PC-3 (cell line): ENCODE results near the gene BACH1. TPM values are rescaled to one million over a fixed set of nuclear protein-coding genes. Genes with fewer than 3 reads are reported as not detected.

Source experiments
- ATAC-seq: fragments of 200-7000 bp; cut with Tn5 transposase; 2 replicates; pipeline ENCODE4 v1.9.1; 2020; ENCODE audit warnings: mild to moderate bottlenecking, moderate library complexity
- BruUV-seq: library from RNA; stranded (reverse); fragments of 400-500 nt; replicated peaks from 2 replicates; lab custom pipeline; 2021; lab: Mats Ljungman, UMichigan
- CTCF ChIA-PET: fragments of 300-600 bp; sonication (Branson Sonifier 250); formaldehyde crosslinking; loops from one replicate; lab custom pipeline; 2022; ENCODE audit warnings: antibody characterized with exemption; lab: Charles Lee
- POLR2A ChIA-PET: fragments of 300-600 bp; sonication (Branson Sonifier 250); formaldehyde crosslinking; loops from one replicate; lab custom pipeline; 2022; ENCODE audit warnings: antibody characterized with exemption; ENCODE audit not compliant: unreplicated experiment; lab: Charles Lee
- DNase-seq: peaks from one replicate; pipeline ENCODE4 v3.0.0-alpha.2; 2015
- H2AFZ ChIP-seq: fragments of 300-600 bp; sonication (generic); 2 replicates; pipeline ENCODE4 v1.6.0; 2016; ENCODE audit warnings: antibody characterized with exemption, low read length
- H3F3A ChIP-seq: fragments of 300-600 bp; sonication (generic); one replicate; pipeline ENCODE4 v1.6.0; 2017; ENCODE audit warnings: antibody characterized with exemption, low read length, control low read depth, mild to moderate bottlenecking; ENCODE audit not compliant: unreplicated experiment
- H3K27ac ChIP-seq: fragments of 300-600 bp; sonication (generic); 2 replicates; pipeline ENCODE4 v1.5.1; 2016; ENCODE audit warnings: mild to moderate bottlenecking, low read length
- H3K27me3 ChIP-seq: fragments of 300-600 bp; sonication (generic); 2 replicates; pipeline ENCODE4 v1.6.1; 2016; ENCODE audit warnings: low read length, mixed read lengths
- H3K36me3 ChIP-seq: fragments of 300-600 bp; sonication (generic); 2 replicates; pipeline ENCODE4 v1.6.1; 2016; ENCODE audit warnings: low read depth, mixed run types, low read length, mixed read lengths
- H3K4me1 ChIP-seq: fragments of 300-600 bp; sonication (generic); 2 replicates; pipeline ENCODE4 v1.5.1; 2016; ENCODE audit warnings: low read length; ENCODE audit not compliant: insufficient read depth
- H3K4me2 ChIP-seq: fragments of 300-600 bp; sonication (generic); 2 replicates; pipeline ENCODE4 v1.6.0; 2016; ENCODE audit warnings: low read length
- H3K4me3 ChIP-seq: fragments of 300-600 bp; sonication (generic); 2 replicates; pipeline ENCODE4 v1.5.1; 2016; ENCODE audit warnings: mild to moderate bottlenecking, low read length, mixed read lengths
- H3K79me2 ChIP-seq: fragments of 300-600 bp; sonication (generic); 2 replicates; pipeline ENCODE4 v1.6.1; 2017; ENCODE audit warnings: low read length, mixed read lengths
- H3K9ac ChIP-seq: fragments of 300-600 bp; sonication (generic); 2 replicates; pipeline ENCODE4 v1.6.0; 2016; ENCODE audit warnings: mild to moderate bottlenecking, low read length
- H3K9me2 ChIP-seq: fragments of 300-600 bp; sonication (generic); replicated peaks from 2 replicates; pipeline ENCODE4 v1.6.1; 2016; ENCODE audit warnings: mixed run types, low read length, mixed read lengths
- H3K9me3 ChIP-seq: fragments of 300-600 bp; sonication (generic); 2 replicates; pipeline ENCODE4 v1.6.1; 2016; ENCODE audit warnings: low read length, mixed read lengths
- H4K20me1 ChIP-seq: fragments of 300-600 bp; sonication (generic); 2 replicates; pipeline ENCODE4 v1.6.1; 2016; ENCODE audit warnings: low read length, mixed read lengths
- EZH2 ChIP-seq: fragments of 300-600 bp; sonication (generic); IDR thresholded peaks from one replicate; pipeline ENCODE4 v1.6.1; 2017; ENCODE audit warnings: antibody characterized with exemption, mild to moderate bottlenecking, low read length; ENCODE audit not compliant: unreplicated experiment
- EZH2phosphoT487 ChIP-seq: fragments of 300-600 bp; sonication (generic); IDR thresholded peaks from 2 replicates; pipeline ENCODE4 v1.6.1; 2018; ENCODE audit warnings: mild to moderate bottlenecking, antibody characterized with exemption, low read length, borderline replicate concordance
- intact Hi-C: fragments of 100-400 bp; cut with micrococcal nuclease; formaldehyde crosslinking; loops from 2 replicates; pipeline ENCODE4 v1.9.0; 2023
- total RNA-seq: library from RNA; depleted of rRNA; stranded (reverse); fragments of >200 nt; gene quantifications from 2 replicates; pipeline ENCODE4 v1.2.3, GENCODE V29; 2014
- TF ChIP-seq, protein P1 (sequence below): fragments of 300-600 bp; sonication (generic); conservative IDR thresholded peaks from 2 replicates; pipeline ENCODE4 v1.5.1; 2017; ENCODE audit warnings: antibody characterized with exemption, low read depth, mild to moderate bottlenecking, low read length

The BACH1 gene
- total RNA-seq, 1 experiment from 2014 or later, result 17.2 TPM

GRCh38 chr21:29387598-29387997, 88.9 kb downstream of the BACH1 start:
- BruUV-seq, result no TSS peak
- intact Hi-C loops, result no loop called here
- H3K27me3 ChIP-seq, result no peaks in the 10 kb centered on the region
- POLR2A ChIA-PET, result no interaction called here
- no peak overlapping the region for H3K9ac ChIP-seq
- no peaks in the 10 kb centered on the region for H3K36me3 ChIP-seq
- no peak for DNase-seq
- no peaks in the 10 kb centered on the region for H3K9me2 ChIP-seq
- CTCF ChIA-PET, result no interaction called here
- H3K9me3 ChIP-seq, result no peaks in the 10 kb centered on the region
- no peaks in the 10 kb centered on the region for H3K79me2 ChIP-seq
- ATAC-seq, result no peak
- H2AFZ ChIP-seq, result no peak overlapping the region
- H3K4me3 ChIP-seq, result no peak overlapping the region
- TF ChIP-seq EZH2phosphoT487 (no peak), EZH2 (no peak)
- TF ChIP-seq, protein P1, sequence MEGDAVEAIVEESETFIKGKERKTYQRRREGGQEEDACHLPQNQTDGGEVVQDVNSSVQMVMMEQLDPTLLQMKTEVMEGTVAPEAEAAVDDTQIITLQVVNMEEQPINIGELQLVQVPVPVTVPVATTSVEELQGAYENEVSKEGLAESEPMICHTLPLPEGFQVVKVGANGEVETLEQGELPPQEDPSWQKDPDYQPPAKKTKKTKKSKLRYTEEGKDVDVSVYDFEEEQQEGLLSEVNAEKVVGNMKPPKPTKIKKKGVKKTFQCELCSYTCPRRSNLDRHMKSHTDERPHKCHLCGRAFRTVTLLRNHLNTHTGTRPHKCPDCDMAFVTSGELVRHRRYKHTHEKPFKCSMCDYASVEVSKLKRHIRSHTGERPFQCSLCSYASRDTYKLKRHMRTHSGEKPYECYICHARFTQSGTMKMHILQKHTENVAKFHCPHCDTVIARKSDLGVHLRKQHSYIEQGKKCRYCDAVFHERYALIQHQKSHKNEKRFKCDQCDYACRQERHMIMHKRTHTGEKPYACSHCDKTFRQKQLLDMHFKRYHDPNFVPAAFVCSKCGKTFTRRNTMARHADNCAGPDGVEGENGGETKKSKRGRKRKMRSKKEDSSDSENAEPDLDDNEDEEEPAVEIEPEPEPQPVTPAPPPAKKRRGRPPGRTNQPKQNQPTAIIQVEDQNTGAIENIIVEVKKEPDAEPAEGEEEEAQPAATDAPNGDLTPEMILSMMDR, result no peak
- no peak overlapping the region for H3K27ac ChIP-seq
- H3K4me2 ChIP-seq, result no peak overlapping the region
- no peaks in the 10 kb centered on the region for H4K20me1 ChIP-seq
- no peaks in the 10 kb centered on the region for H3F3A ChIP-seq
- peaks cover 10% of the 10 kb centered on the region for H3K4me1 ChIP-seq

DNA sequence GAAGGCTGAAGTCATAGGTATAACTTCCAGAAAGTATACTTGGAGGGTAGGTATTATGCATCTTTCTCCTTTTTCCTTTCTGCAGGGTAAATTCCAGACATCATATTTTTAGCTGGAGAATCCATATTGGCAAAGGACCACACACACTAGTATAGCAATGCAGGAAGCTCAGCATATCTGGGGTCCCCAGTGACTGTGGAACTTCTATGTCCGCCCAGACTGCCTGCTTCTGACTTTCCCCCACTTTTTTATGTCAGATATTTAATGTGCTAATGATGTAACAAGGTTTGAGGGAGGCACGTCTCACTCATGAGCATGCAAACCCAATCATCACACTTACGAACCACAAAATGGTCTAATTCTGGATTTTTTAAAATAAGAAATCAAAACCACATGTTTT, 90.4 kb downstream of the BACH1 start:
- H3K4me1 ChIP-seq, result peaks cover 9% of the 10 kb centered on the region
- H3K9me2 ChIP-seq, result no peaks in the 10 kb centered on the region
- POLR2A ChIA-PET, result no interaction called here
- H3K79me2 ChIP-seq, result no peaks in the 10 kb centered on the region
- CTCF ChIA-PET, result interaction anchor here (0.6 kb wide), 1 partner anchor 301 kb away, joined by 4 read pairs; no protein-coding TSS in a partner anchor
- intact Hi-C loops, result no loop called here
- TF ChIP-seq, protein P1, result no peak
- TF ChIP-seq EZH2phosphoT487 (no peak), EZH2 (no peak)
- H3K9me3 ChIP-seq, result no peaks in the 10 kb centered on the region
- no peak overlapping the region for H3K9ac ChIP-seq
- no peak overlapping the region for H2AFZ ChIP-seq
- H3F3A ChIP-seq, result no peaks in the 10 kb centered on the region
- ATAC-seq (no peak), DNase-seq (no peak)
- no peaks in the 10 kb centered on the region for H3K27me3 ChIP-seq
- no peak overlapping the region for H3K4me3 ChIP-seq
- H3K27ac ChIP-seq, result no peak overlapping the region
- no TSS peak for BruUV-seq
- no peak overlapping the region for H3K4me2 ChIP-seq
- no peaks in the 10 kb centered on the region for H3K36me3 ChIP-seq
- H4K20me1 ChIP-seq, result no peaks in the 10 kb centered on the region

DNA sequence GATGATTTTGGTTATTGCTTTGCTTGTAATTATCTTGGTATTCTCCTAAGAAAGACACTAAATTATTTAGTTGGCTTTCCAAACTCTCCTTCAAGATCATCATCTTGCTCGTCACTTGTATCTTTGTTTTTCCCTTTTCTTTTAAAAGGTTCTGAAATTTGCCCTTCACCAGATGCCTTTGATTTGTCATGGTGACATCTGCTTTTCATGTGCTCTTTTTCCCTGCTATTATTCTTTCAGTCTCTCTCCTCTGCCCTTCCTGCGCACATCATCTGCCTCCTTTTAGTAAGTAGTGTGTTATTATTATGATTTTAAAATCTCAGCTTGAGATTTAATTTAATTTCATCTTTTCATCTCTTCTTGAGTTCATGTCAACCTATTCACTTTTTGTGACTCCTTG, 92.1 kb downstream of the BACH1 start:
- no peaks in the 10 kb centered on the region for H3K9me2 ChIP-seq
- no peak overlapping the region for H3K4me2 ChIP-seq
- no peak overlapping the region for H3K4me3 ChIP-seq
- H3K79me2 ChIP-seq, result no peaks in the 10 kb centered on the region
- H3K27ac ChIP-seq, result no peak overlapping the region
- H3K4me1 ChIP-seq, result peaks cover 9% of the 10 kb centered on the region
- DNase-seq (no peak), ATAC-seq (no peak)
- H3K9me3 ChIP-seq, result no peaks in the 10 kb centered on the region
- H2AFZ ChIP-seq, result no peak overlapping the region
- BruUV-seq, result no TSS peak
- H4K20me1 ChIP-seq, result no peaks in the 10 kb centered on the region
- H3F3A ChIP-seq, result no peaks in the 10 kb centered on the region
- ChIA-PET POLR2A (no interaction called here), CTCF (no interaction called here)
- no peaks in the 10 kb centered on the region for H3K36me3 ChIP-seq
- TF ChIP-seq, protein P1, result no peak
- no peak for TF ChIP-seq EZH2phosphoT487
- no peak for TF ChIP-seq EZH2
- intact Hi-C loops, result no loop called here
- no peak overlapping the region for H3K9ac ChIP-seq
- no peaks in the 10 kb centered on the region for H3K27me3 ChIP-seq
